AG09309 (cell line): ENCODE results near the gene KCNT2.

Experiments
- DNase-seq: peaks from one replicate; pipeline ENCODE4 v3.0.0-alpha.2; 2010; ENCODE audit warnings: low read depth
- H3K4me3 ChIP-seq: 2 replicates; pipeline ENCODE4 v1.5.1; 2011; ENCODE audit warnings: mild to moderate bottlenecking, low read depth, low read length, moderate library complexity; ENCODE audit not compliant: control insufficient read depth
- CTCF ChIP-seq: IDR thresholded peaks from 2 replicates; pipeline ENCODE4 v1.5.1; 2011; ENCODE audit warnings: mild to moderate bottlenecking, low read depth, low read length, inconsistent platforms; ENCODE audit not compliant: insufficient read depth, control insufficient read depth; ENCODE audit errors: missing control alignments

Gene KCNT2

DNA sequence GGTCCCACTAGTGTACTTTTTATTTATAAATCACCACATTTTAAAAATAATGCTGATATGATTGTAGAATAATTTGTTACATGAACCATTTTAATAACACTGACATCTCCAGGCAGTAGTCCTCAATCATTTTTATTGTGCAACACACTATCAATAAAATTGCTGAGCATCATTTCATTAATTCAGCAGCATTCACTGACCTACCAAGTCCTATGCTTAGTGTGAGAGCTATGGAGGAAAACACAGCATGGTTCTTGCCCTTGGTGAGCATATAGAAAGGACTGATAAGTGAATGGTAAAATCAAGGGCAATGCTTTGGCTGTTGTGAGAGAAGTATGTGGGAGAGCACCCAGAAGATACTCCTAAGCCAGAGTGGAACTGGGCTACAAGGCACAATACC is 119.7 kb downstream of the KCNT2 start:
- no peak overlapping the region for H3K4me3 ChIP-seq
- DNase-seq, result no peak
- no peak for TF ChIP-seq CTCF

- no peak overlapping the region for H3K4me3 ChIP-seq
- no peak for DNase-seq
- no peak for TF ChIP-seq CTCF
Measured at GRCh38 chr1:196486346-196486745, 121.9 kb downstream of the KCNT2 start.

DNA sequence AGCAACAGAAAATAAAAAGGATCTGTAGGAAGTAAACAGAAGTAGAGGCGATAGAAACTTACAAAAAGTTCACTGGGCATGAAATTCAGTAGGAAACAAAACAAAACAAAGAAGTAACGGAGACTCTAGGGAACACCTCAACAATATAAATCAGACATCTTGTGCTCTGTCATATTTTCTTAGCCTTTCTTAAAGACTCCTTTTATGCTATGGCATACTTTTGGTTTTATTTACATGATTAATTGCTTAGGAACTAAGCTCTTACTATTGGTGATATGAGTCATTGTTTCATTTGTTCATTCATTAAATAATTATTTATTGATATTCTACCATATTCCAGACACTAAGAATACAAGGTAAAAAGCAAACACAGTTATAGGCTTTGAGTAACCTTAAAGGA is 126.6 kb downstream of the KCNT2 start:
- H3K4me3 ChIP-seq, result no peak overlapping the region
- TF ChIP-seq CTCF, result no peak
- DNase-seq, result no peak

DNA sequence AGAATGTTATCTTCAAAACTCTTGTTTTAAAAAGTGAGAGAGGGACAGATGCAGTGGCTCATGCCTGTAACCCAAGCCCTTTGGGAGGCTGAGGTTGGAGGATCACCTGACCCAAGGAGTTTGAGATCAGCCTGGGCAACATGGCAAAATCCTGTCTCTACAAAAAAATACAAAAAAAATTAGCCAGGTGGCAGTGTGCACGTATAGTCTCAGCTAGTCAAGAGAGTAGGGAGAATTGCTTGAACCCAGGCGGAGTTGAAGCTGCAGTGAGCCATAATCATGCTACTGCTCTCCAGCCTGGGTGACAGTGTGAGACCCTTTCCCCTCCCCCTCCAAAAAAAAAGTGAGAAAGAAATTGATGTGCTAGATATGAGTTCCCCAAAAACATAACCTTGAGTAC is 131.0 kb downstream of the KCNT2 start:
- no peak overlapping the region for H3K4me3 ChIP-seq
- DNase-seq, result no peak
- no peak for TF ChIP-seq CTCF

GRCh38 chr1:196467230-196467925 is 140.9 kb downstream of the KCNT2 start:
- no peak for DNase-seq
- H3K4me3 ChIP-seq, result no peak overlapping the region
- no peak for TF ChIP-seq CTCF

- H3K4me3 ChIP-seq, result no peak overlapping the region
- peak; percentile 13 for DNase-seq
- TF ChIP-seq CTCF, result no peak
Measured at GRCh38 chr1:196466654-196467053, 141.6 kb downstream of the KCNT2 start.
